HEK293 (cell line): ENCODE data around the gene OTUB2.

Source experiments
- CTCF ChIA-PET: fragments of 350-600 bp; formaldehyde crosslinking; extraction: SDS; loops from one replicate; lab custom pipeline; 2021; ENCODE audit warnings: antibody characterized with exemption; lab: Yijun Ruan, JAX
- POLR2A ChIA-PET: fragments of 300-600 bp; formaldehyde crosslinking; extraction: SDS; loops from one replicate; lab custom pipeline; 2020; ENCODE audit warnings: antibody characterized with exemption, inconsistent platforms; lab: Yijun Ruan, JAX
- H3K27ac ChIP-seq: fragments of 200-500 bp; sonication (Bioruptor generic); 2 replicates; pipeline ENCODE4 v1.5.1; 2014; ENCODE audit warnings: low read depth, low read length, control low read depth, inconsistent platforms; ENCODE audit errors: extremely low read depth
- H3K36me3 ChIP-seq, 2 experiments: fragments of 200-500 bp in 1 of 2; sonication (Bioruptor generic) in 1 of 2; 1 replicate in 1 of 2; 2 replicates in 1 of 2; pipeline ENCODE4 v1.5.1; 2014 to 2017; ENCODE audit warnings: inconsistent platforms in 2 of 2, low read length in 2 of 2; ENCODE audit not compliant: control insufficient read depth in 2 of 2, insufficient read depth in 1 of 2
- H3K4me1 ChIP-seq: fragments of 200-500 bp; sonication (Bioruptor generic); 2 replicates; pipeline ENCODE4 v1.5.1; 2014; ENCODE audit warnings: mild to moderate bottlenecking, low read length, inconsistent platforms; ENCODE audit not compliant: control insufficient read depth, insufficient read depth
- H3K4me3 ChIP-seq: 2 replicates; pipeline ENCODE4 v1.5.1; 2011; ENCODE audit warnings: low read depth, mild to moderate bottlenecking, control low read depth, low read length, moderate library complexity
- H3K9me3 ChIP-seq: fragments of 200-500 bp; sonication (Bioruptor generic); 2 replicates; pipeline ENCODE4 v1.5.1; 2014; ENCODE audit warnings: low read depth, low read length, inconsistent platforms; ENCODE audit not compliant: control insufficient read depth, insufficient read depth
- GLI2 ChIP-seq: fragments of 450-650 bp; formaldehyde crosslinking; IDR thresholded peaks from 2 replicates; pipeline ENCODE4; 2017; ENCODE audit warnings: missing biosample characterization, missing genetic modification characterization, low read depth, borderline replicate concordance
- GLI4 ChIP-seq: fragments of 450-650 bp; formaldehyde crosslinking; IDR thresholded peaks from 2 replicates; pipeline ENCODE4 v1.5.1; 2016; ENCODE audit warnings: missing biosample characterization, missing genetic modification characterization
- KLF8 ChIP-seq: fragments of 450-650 bp; formaldehyde crosslinking; IDR thresholded peaks from 2 replicates; pipeline ENCODE4 v1.5.1; 2016; ENCODE audit warnings: missing biosample characterization, missing genetic modification characterization
- REPIN1 ChIP-seq: fragments of 450-650 bp; formaldehyde crosslinking; IDR thresholded peaks from 2 replicates; pipeline ENCODE4 v1.5.1; 2017; ENCODE audit warnings: missing biosample characterization, missing genetic modification characterization, low read depth
- SP2 ChIP-seq: fragments of 450-650 bp; formaldehyde crosslinking; IDR thresholded peaks from 2 replicates; pipeline ENCODE4 v1.5.1; 2016; ENCODE audit warnings: missing biosample characterization, missing genetic modification characterization
- ZBTB7A ChIP-seq: fragments of 450-650 bp; formaldehyde crosslinking; IDR thresholded peaks from 2 replicates; pipeline ENCODE4 v1.5.1; 2016; ENCODE audit warnings: low read depth, missing biosample characterization, missing genetic modification characterization
- ZNF155 ChIP-seq: fragments of 450-650 bp; formaldehyde crosslinking; IDR thresholded peaks from 2 replicates; pipeline ENCODE4 v1.5.1; 2016; ENCODE audit warnings: missing biosample characterization, missing genetic modification characterization
- ZNF23 ChIP-seq: fragments of 450-650 bp; formaldehyde crosslinking; IDR thresholded peaks from 2 replicates; pipeline ENCODE4 v1.5.1; 2016; ENCODE audit warnings: missing biosample characterization, missing genetic modification characterization, borderline replicate concordance
- ZNF311 ChIP-seq: fragments of 450-650 bp; formaldehyde crosslinking; IDR thresholded peaks from 2 replicates; pipeline ENCODE4 v1.5.1; 2017; ENCODE audit warnings: missing biosample characterization, missing genetic modification characterization, borderline replicate concordance
- ZNF426 ChIP-seq: fragments of 450-650 bp; formaldehyde crosslinking; IDR thresholded peaks from 2 replicates; pipeline ENCODE4 v1.5.1; 2017; ENCODE audit warnings: missing biosample characterization, missing genetic modification characterization, mild to moderate bottlenecking, inconsistent platforms, moderate library complexity
- ZNF473 ChIP-seq: fragments of 450-650 bp; formaldehyde crosslinking; IDR thresholded peaks from 2 replicates; pipeline ENCODE4 v1.5.1; 2017; ENCODE audit warnings: missing biosample characterization, missing genetic modification characterization
- ZNF555 ChIP-seq: fragments of 450-650 bp; formaldehyde crosslinking; conservative IDR thresholded peaks from 2 replicates; pipeline ENCODE4 v1.5.1; 2017; ENCODE audit warnings: missing biosample characterization, mild to moderate bottlenecking, missing genetic modification characterization, inconsistent platforms
- ZNF561 ChIP-seq: fragments of 450-650 bp; IDR thresholded peaks from 2 replicates; pipeline ENCODE4 v1.5.1; 2018; ENCODE audit warnings: missing biosample characterization, missing genetic modification characterization, borderline replicate concordance
- ZNF654 ChIP-seq: fragments of 450-650 bp; formaldehyde crosslinking; IDR thresholded peaks from 2 replicates; pipeline ENCODE4 v1.5.1; 2016; ENCODE audit warnings: low read depth, missing biosample characterization, missing genetic modification characterization
- ZNF664 ChIP-seq: fragments of 450-650 bp; formaldehyde crosslinking; IDR thresholded peaks from 2 replicates; pipeline ENCODE4 v1.5.1; 2016; ENCODE audit warnings: missing biosample characterization, missing genetic modification characterization
- ZNF791 ChIP-seq: fragments of 450-650 bp; formaldehyde crosslinking; IDR thresholded peaks from 2 replicates; pipeline ENCODE4 v1.5.1; 2016; ENCODE audit warnings: missing biosample characterization, missing genetic modification characterization
- ZNF792 ChIP-seq: fragments of 450-650 bp; formaldehyde crosslinking; IDR thresholded peaks from 2 replicates; pipeline ENCODE4 v1.5.1; 2016; ENCODE audit warnings: missing biosample characterization, missing genetic modification characterization
- TF ChIP-seq, protein P1 (sequence below): fragments of 450-650 bp; formaldehyde crosslinking; IDR thresholded peaks from 2 replicates; pipeline ENCODE4 v1.5.1; 2016; ENCODE audit warnings: missing biosample characterization, missing genetic modification characterization
- TF ChIP-seq, protein P2 (sequence below): fragments of 450-650 bp; formaldehyde crosslinking; IDR thresholded peaks from 2 replicates; pipeline ENCODE4 v1.5.1; 2016; ENCODE audit warnings: missing biosample characterization, missing genetic modification characterization
- TF ChIP-seq, protein P3 (sequence below): fragments of 450-650 bp; formaldehyde crosslinking; IDR thresholded peaks from 2 replicates; pipeline ENCODE4 v1.5.1; 2016; ENCODE audit warnings: missing biosample characterization, missing genetic modification characterization
- TF ChIP-seq, protein P4 (sequence below): fragments of 450-650 bp; formaldehyde crosslinking; conservative IDR thresholded peaks from 2 replicates; pipeline ENCODE4 v1.5.1; 2016; ENCODE audit warnings: low read depth, missing biosample characterization, missing genetic modification characterization
- TF ChIP-seq, protein P5 (sequence below): fragments of 450-650 bp; formaldehyde crosslinking; IDR thresholded peaks from 2 replicates; pipeline ENCODE4 v1.5.1; 2017; ENCODE audit warnings: missing biosample characterization, missing genetic modification characterization
- TF ChIP-seq, protein P6 (sequence below): fragments of 450-650 bp; formaldehyde crosslinking; IDR thresholded peaks from 2 replicates; pipeline ENCODE4 v1.5.1; 2016; ENCODE audit warnings: missing biosample characterization, missing genetic modification characterization

The OTUB2 gene

DNA sequence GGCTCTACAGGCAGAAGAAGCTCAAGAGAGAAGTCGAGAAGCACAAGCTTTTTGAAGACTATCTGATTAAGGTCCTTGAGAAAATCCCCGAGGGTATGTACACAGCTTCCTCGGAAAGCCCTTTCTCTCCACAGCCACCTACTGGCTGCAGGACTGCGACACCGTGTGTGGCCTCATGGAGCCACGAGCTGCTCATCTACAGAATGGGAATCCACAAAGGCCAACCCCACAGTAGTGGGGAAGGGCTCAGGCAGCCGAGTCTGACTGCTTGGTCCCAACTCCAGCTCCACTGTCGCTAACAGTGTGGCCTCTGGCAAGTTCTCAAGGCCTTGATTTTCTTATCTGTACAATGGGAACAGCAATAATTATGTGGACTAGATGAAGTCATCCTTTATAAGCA, 26.6 kb upstream of the OTUB2 start (continued):
- TF ChIP-seq ZNF23 (tag by site-specific recombination) = no peak
- no peak for TF ChIP-seq ZNF792 (tag by site-specific recombination)
- no peak for TF ChIP-seq GLI2 (tag by site-specific recombination)
- TF ChIP-seq REPIN1 (tag by site-specific recombination) = no peak
- no peak for TF ChIP-seq ZNF473
- no peak for TF ChIP-seq ZNF561
- TF ChIP-seq, protein P1, sequence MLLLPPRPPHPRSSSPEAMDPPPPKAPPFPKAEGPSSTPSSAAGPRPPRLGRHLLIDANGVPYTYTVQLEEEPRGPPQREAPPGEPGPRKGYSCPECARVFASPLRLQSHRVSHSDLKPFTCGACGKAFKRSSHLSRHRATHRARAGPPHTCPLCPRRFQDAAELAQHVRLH (tag by site-specific recombination) = no peak
- no peak for TF ChIP-seq SP2
- no peak for TF ChIP-seq ZNF791 (tag by site-specific recombination)
- no peak for TF ChIP-seq ZNF555
- no peak for TF ChIP-seq ZNF155
- TF ChIP-seq ZNF654 (tag by site-specific recombination) = no peak
- TF ChIP-seq, all 188 proteins: peak for 0

DNA sequence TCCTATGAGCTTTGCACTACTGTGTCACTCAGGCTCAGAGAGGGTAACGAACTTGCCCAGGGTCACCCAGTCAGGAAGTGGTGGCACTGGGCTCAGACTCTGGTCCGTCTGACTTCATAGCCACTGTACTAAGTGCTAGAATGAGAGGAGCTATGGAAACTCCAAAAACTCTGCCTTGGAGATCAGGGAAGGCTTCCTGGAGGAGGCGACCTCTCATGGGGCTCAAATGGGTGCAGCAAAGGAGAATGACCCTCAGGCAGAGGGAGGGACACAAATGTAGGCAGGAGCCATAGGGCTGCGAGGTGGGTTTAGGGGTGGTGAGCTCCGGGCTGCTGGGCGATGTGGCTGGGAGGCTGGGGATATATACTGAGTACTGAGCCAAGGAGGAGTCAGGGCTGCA, 25.9 kb upstream of the OTUB2 start:
- POLR2A ChIA-PET = interaction anchor here (1.1 kb wide), 1 partner anchor 60 kb away, joined by 3 read pairs; no protein-coding TSS in a partner anchor
- H3K36me3 ChIP-seq = no peaks in the 10 kb centered on the region
- CTCF ChIA-PET = interaction anchor here (0.5 to 4.8 kb wide), 9 partner anchors 8 to 346 kb away, joined by 3 to 111 read pairs (median 11); no protein-coding TSS in a partner anchor
- H3K9me3 ChIP-seq = no peaks in the 10 kb centered on the region
- TF ChIP-seq ZNF791 (tag by site-specific recombination) = no peak
- H3K4me3 ChIP-seq = no peak overlapping the region
- H3K27ac ChIP-seq = no peak overlapping the region
- H3K4me1 ChIP-seq = no peaks in the 10 kb centered on the region; the same call in 1 of the 2 replicates

DNA sequence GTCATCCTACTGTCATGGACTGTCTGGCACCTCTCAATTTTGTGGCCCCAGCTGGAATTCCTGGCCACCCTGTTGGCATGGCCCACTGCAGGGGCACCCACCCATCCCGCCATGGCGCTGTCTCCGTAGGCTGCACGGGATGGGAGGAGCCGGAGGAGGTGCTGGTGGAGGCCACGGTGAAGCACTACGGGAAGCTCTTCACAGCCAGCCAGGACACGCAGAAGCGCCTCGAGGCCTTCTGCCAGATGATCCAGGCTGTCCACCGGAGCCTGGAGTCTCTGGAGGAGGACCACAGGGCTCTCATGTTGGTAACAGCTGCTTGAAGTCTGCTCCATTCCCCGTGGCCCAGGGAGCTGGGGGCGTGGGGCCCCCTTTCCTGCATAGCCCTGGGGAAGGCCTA, 25.1 kb upstream of the OTUB2 start:
- no peak overlapping the region for H3K4me3 ChIP-seq
- no peaks in the 10 kb centered on the region for H3K36me3 ChIP-seq
- no peaks in the 10 kb centered on the region for H3K9me3 ChIP-seq
- POLR2A ChIA-PET = no interaction called here
- no peaks in the 10 kb centered on the region; the same call in 1 of the 2 replicates for H3K4me1 ChIP-seq
- no peak for TF ChIP-seq ZNF561
- TF ChIP-seq KLF8 = no peak
- TF ChIP-seq, protein P2, sequence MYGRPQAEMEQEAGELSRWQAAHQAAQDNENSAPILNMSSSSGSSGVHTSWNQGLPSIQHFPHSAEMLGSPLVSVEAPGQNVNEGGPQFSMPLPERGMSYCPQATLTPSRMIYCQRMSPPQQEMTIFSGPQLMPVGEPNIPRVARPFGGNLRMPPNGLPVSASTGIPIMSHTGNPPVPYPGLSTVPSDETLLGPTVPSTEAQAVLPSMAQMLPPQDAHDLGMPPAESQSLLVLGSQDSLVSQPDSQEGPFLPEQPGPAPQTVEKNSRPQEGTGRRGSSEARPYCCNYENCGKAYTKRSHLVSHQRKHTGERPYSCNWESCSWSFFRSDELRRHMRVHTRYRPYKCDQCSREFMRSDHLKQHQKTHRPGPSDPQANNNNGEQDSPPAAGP (tag by site-specific recombination) = no peak
- no peak for TF ChIP-seq GLI4 (tag by site-specific recombination)
- TF ChIP-seq, protein P3, sequence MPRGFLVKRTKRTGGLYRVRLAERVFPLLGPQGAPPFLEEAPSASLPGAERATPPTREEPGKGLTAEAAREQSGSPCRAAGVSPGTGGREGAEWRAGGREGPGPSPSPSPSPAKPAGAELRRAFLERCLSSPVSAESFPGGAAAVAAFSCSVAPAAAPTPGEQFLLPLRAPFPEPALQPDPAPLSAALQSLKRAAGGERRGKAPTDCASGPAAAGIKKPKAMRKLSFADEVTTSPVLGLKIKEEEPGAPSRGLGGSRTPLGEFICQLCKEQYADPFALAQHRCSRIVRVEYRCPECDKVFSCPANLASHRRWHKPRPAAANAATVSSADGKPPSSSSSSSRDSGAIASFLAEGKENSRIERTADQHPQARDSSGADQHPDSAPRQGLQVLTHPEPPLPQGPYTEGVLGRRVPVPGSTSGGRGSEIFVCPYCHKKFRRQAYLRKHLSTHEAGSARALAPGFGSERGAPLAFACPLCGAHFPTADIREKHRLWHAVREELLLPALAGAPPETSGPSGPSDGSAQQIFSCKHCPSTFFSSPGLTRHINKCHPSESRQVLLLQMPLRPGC = no peak
- TF ChIP-seq ZNF311 (tag by site-specific recombination) = no peak
- TF ChIP-seq ZNF426 (tag by site-specific recombination) = no peak
- TF ChIP-seq ZNF664 = no peak
- TF ChIP-seq ZBTB7A (tag by site-specific recombination) = no peak
- TF ChIP-seq, protein P4, sequence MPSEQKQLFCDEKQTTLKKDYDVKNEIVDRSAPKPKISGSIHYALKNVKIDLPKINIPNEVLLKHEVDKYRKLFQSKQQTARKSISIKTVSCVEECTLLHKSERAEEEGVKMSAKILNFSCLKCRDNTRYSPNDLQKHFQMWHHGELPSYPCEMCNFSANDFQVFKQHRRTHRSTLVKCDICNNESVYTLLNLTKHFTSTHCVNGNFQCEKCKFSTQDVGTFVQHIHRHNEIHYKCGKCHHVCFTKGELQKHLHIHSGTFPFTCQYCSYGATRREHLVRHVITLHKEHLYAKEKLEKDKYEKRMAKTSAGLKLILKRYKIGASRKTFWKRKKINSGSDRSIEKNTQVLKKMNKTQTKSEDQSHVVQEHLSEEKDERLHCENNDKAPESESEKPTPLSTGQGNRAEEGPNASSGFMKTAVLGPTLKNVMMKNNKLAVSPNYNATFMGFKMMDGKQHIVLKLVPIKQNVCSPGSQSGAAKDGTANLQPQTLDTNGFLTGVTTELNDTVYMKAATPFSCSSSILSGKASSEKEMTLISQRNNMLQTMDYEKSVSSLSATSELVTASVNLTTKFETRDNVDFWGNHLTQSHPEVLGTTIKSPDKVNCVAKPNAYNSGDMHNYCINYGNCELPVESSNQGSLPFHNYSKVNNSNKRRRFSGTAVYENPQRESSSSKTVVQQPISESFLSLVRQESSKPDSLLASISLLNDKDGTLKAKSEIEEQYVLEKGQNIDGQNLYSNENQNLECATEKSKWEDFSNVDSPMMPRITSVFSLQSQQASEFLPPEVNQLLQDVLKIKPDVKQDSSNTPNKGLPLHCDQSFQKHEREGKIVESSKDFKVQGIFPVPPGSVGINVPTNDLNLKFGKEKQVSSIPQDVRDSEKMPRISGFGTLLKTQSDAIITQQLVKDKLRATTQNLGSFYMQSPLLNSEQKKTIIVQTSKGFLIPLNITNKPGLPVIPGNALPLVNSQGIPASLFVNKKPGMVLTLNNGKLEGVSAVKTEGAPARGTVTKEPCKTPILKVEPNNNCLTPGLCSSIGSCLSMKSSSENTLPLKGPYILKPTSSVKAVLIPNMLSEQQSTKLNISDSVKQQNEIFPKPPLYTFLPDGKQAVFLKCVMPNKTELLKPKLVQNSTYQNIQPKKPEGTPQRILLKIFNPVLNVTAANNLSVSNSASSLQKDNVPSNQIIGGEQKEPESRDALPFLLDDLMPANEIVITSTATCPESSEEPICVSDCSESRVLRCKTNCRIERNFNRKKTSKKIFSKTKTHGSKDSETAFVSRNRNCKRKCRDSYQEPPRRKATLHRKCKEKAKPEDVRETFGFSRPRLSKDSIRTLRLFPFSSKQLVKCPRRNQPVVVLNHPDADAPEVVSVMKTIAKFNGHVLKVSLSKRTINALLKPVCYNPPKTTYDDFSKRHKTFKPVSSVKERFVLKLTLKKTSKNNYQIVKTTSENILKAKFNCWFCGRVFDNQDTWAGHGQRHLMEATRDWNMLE (tag by site-specific recombination) = no peak
- TF ChIP-seq, protein P5, sequence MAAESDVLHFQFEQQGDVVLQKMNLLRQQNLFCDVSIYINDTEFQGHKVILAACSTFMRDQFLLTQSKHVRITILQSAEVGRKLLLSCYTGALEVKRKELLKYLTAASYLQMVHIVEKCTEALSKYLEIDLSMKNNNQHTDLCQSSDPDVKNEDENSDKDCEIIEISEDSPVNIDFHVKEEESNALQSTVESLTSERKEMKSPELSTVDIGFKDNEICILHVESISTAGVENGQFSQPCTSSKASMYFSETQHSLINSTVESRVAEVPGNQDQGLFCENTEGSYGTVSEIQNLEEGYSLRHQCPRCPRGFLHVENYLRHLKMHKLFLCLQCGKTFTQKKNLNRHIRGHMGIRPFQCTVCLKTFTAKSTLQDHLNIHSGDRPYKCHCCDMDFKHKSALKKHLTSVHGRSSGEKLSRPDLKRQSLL (tag by site-specific recombination) = no peak
- no peak for TF ChIP-seq REPIN1 (tag by site-specific recombination)
- TF ChIP-seq, protein P6, sequence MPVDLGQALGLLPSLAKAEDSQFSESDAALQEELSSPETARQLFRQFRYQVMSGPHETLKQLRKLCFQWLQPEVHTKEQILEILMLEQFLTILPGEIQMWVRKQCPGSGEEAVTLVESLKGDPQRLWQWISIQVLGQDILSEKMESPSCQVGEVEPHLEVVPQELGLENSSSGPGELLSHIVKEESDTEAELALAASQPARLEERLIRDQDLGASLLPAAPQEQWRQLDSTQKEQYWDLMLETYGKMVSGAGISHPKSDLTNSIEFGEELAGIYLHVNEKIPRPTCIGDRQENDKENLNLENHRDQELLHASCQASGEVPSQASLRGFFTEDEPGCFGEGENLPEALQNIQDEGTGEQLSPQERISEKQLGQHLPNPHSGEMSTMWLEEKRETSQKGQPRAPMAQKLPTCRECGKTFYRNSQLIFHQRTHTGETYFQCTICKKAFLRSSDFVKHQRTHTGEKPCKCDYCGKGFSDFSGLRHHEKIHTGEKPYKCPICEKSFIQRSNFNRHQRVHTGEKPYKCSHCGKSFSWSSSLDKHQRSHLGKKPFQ (tag by site-specific recombination) = no peak
- CTCF ChIA-PET = interaction anchor here (0.5 to 4.8 kb wide), 10 partner anchors 9 to 135 kb away, joined by 3 to 111 read pairs (median 6); no protein-coding TSS in a partner anchor
- H3K27ac ChIP-seq = no peak overlapping the region
